ENCODE data around the gene FAM124B. TPM values are rescaled to one million over a fixed set of nuclear protein-coding genes. Genes with fewer than 3 reads are reported as not detected.

The FAM124B gene
- total and polyA plus RNA-seq, 2 experiments from 2014 or later = 0.17 TPM; not detected in 1

DNA sequence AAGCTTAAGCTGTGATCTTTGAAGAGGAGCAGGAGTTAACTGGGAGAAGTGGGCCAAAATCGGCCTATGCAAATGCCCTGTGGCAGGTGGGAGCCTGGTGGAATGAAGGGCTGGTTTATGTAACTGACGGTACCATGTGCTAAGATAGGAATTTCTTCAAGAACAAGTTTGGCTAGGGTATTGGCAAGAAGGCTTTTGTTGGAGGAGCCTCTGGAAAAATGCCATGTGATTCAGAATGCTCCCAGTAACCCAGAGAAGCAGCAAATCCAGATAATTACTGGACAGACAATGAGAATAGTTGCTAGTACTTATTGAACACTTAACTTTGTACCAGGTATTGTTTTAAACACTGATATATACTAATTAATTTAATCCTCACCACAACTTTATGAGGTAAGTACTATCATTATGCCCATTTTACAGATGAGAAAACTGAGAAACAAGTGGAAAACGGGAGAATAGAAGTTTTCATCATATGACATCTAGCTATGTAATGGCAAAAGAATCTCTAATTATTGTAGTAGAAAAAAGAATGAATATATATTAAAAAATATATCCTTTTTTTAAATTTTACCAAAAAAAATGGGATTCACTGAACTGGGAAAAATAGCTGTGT lies 9.1 kb upstream of the FAM124B start:
- TF ChIP-seq EZH2 (IDR thresholded peaks at IDR 0.05; ENCODE audit: borderline replicate concordance) (no peak), EZH2phosphoT487 (IDR thresholded peaks at IDR 0.05; ENCODE audit: low read depth, severe bottlenecking, unreplicated experiment) (no peak)
- TF ChIP-seq, protein P1, sequence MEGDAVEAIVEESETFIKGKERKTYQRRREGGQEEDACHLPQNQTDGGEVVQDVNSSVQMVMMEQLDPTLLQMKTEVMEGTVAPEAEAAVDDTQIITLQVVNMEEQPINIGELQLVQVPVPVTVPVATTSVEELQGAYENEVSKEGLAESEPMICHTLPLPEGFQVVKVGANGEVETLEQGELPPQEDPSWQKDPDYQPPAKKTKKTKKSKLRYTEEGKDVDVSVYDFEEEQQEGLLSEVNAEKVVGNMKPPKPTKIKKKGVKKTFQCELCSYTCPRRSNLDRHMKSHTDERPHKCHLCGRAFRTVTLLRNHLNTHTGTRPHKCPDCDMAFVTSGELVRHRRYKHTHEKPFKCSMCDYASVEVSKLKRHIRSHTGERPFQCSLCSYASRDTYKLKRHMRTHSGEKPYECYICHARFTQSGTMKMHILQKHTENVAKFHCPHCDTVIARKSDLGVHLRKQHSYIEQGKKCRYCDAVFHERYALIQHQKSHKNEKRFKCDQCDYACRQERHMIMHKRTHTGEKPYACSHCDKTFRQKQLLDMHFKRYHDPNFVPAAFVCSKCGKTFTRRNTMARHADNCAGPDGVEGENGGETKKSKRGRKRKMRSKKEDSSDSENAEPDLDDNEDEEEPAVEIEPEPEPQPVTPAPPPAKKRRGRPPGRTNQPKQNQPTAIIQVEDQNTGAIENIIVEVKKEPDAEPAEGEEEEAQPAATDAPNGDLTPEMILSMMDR (IDR thresholded peaks at IDR 0.05; ENCODE audit: poor library complexity) = no peak

DNA sequence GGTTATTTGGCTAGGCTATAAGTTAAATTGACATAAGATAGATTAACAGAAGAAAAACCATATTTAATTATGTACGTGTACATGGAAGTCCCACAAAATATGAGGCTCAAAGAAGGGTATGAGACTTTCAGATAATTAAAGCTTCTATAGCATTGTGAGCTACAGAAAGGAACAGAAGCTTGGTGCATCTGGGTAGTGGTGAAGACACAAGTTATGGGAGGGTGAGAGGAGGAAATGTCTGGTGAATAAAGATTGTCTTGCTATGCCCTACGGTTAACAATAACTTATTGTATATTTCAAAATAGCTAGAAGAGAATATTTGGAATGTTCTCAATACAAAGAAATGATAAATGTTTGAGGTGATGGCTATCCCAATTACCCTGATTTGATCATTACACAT lies 6.8 kb upstream of the FAM124B start:
- H3K79me2 ChIP-seq = no peaks in the 10 kb centered on the region
- no peaks in the 10 kb centered on the region for H4K20me1 ChIP-seq (ENCODE audit: insufficient read depth, poor library complexity, severe bottlenecking)
- H3K4me3 ChIP-seq = no peak overlapping the region
- no peak overlapping the region for H3K4me2 ChIP-seq
- H3K27ac ChIP-seq = no peak overlapping the region
- H3K9me3 ChIP-seq (ENCODE audit: low read depth) = no peaks in the 10 kb centered on the region
- H3K27me3 ChIP-seq = no peaks in the 10 kb centered on the region
- 79% methylated on average over 2 of the region's 2 CpGs for WGBS (ENCODE audit: low lambda C conversion rate, missing lambda C conversion rate)
- peaks cover 3% of the 10 kb centered on the region for H3K4me1 ChIP-seq (ENCODE audit: insufficient read depth)
- no peaks in the 10 kb centered on the region for H3K9me2 ChIP-seq (replicated peaks; ENCODE audit: insufficient read depth)
- H2AFZ ChIP-seq = no peak overlapping the region
- TF ChIP-seq, protein P1 (IDR thresholded peaks at IDR 0.05; ENCODE audit: poor library complexity) = no peak
- TF ChIP-seq EZH2phosphoT487 (IDR thresholded peaks at IDR 0.05; ENCODE audit: low read depth, severe bottlenecking, unreplicated experiment) (no peak), EZH2 (IDR thresholded peaks at IDR 0.05; ENCODE audit: borderline replicate concordance) (no peak)
- DNase-seq (ENCODE audit: low spot score) = no peak
- H3K36me3 ChIP-seq (replicated peaks; ENCODE audit: insufficient read depth, low read depth) = no peaks in the 10 kb centered on the region

More for the DNA sequence above, 9.1 kb upstream of the FAM124B start:
- no peak overlapping the region for H3K27ac ChIP-seq
- no peaks in the 10 kb centered on the region for H3K27me3 ChIP-seq
- no peaks in the 10 kb centered on the region for H3K36me3 ChIP-seq (replicated peaks; ENCODE audit: insufficient read depth, low read depth)
- H3K4me3 ChIP-seq = no peak overlapping the region
- H3K79me2 ChIP-seq = no peaks in the 10 kb centered on the region
- DNase-seq (ENCODE audit: low spot score) = no peak
- 92% methylated on average over 3 of the region's 3 CpGs for WGBS (ENCODE audit: low lambda C conversion rate, missing lambda C conversion rate)
- H2AFZ ChIP-seq = no peak overlapping the region
- no peaks in the 10 kb centered on the region for H3K9me3 ChIP-seq (ENCODE audit: low read depth)
- H3K4me1 ChIP-seq (ENCODE audit: insufficient read depth) = peaks cover 3% of the 10 kb centered on the region
- no peaks in the 10 kb centered on the region for H3K9me2 ChIP-seq (replicated peaks; ENCODE audit: insufficient read depth)
- no peak overlapping the region for H3K4me2 ChIP-seq
- H4K20me1 ChIP-seq (ENCODE audit: insufficient read depth, poor library complexity, severe bottlenecking) = no peaks in the 10 kb centered on the region

DNA sequence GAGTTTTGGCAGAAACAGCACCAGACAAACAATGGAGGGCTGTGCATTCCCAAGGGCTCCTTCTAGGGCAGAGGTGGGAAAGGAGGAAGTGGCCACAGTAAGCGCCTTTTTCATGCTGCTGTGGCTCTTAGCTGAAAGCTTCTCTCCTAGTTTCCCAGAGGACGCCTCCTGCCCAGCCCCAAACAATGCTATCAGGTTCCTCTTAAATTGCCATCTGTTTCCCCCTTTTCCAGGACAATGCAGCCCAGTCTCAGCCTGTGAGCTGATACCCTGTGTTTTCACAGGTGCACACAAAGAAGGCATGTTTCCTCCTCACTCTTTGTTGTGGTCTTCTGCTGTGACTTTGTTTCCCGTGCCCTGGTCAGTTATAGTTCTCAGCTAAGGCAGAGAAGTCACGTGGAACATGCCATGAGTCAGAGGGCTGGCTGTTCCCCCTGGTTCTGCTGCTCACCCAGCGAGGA lies 5.4 kb upstream of the FAM124B start:
- no peaks in the 10 kb centered on the region for H3K36me3 ChIP-seq (replicated peaks; ENCODE audit: insufficient read depth, low read depth)
- no peak for TF ChIP-seq EZH2phosphoT487 (IDR thresholded peaks at IDR 0.05; ENCODE audit: low read depth, severe bottlenecking, unreplicated experiment)
- TF ChIP-seq EZH2 (IDR thresholded peaks at IDR 0.05; ENCODE audit: borderline replicate concordance) = no peak
- TF ChIP-seq, protein P1 (IDR thresholded peaks at IDR 0.05; ENCODE audit: poor library complexity) = no peak
- 88% methylated on average over 5 of the region's 5 CpGs for WGBS (ENCODE audit: low lambda C conversion rate, missing lambda C conversion rate)
- H3K9me2 ChIP-seq (replicated peaks; ENCODE audit: insufficient read depth) = no peaks in the 10 kb centered on the region
- no peaks in the 10 kb centered on the region for H3K79me2 ChIP-seq
- H2AFZ ChIP-seq = no peak overlapping the region
- H3K4me2 ChIP-seq = no peak overlapping the region
- no peaks in the 10 kb centered on the region for H3K4me1 ChIP-seq (ENCODE audit: insufficient read depth)
- no peaks in the 10 kb centered on the region for H4K20me1 ChIP-seq (ENCODE audit: insufficient read depth, poor library complexity, severe bottlenecking)
- H3K27me3 ChIP-seq = no peaks in the 10 kb centered on the region
- no peak for DNase-seq (ENCODE audit: low spot score)
- no peak overlapping the region for H3K4me3 ChIP-seq
- no peaks in the 10 kb centered on the region for H3K9me3 ChIP-seq (ENCODE audit: low read depth)
- no peak overlapping the region for H3K27ac ChIP-seq
